ENCODE data around the gene RCBTB2.

GRCh38 chr13:48579165-48579918 is 46.5 kb upstream of the RCBTB2 start:
- TF ChIP-seq CTCF (IDR thresholded peaks at IDR 0.05) = no peak
- peak; percentile 31 to 64 for TF ChIP-seq EP300 (IDR thresholded peaks at IDR 0.05)
- TF ChIP-seq POLR2A (IDR thresholded peaks at IDR 0.05) = no peak
